Measurements from ENCODE around the gene KRTAP1-4. TPM values are rescaled to one million over a fixed set of nuclear protein-coding genes. Genes with fewer than 3 reads are reported as not detected.

The KRTAP1-4 gene
- polyA plus RNA-seq, 3 donors = not detected

- Histone ChIP-seq H3K36me3 (replicated peaks in 1 of 2; ENCODE audit: control insufficient read depth in 1 of 2, insufficient read depth in 2 of 2, low read length in 2 of 2) (no peaks in the 10 kb centered on the region), H4K20me1 (ENCODE audit: insufficient read depth, low read length) (no peaks in the 10 kb centered on the region), H3K4me2 (replicated peaks; ENCODE audit: extremely low read depth, low read length, poor library complexity, severe bottlenecking) (no peak overlapping the region), H2AFZ (ENCODE audit: insufficient read depth, low read depth, low read length, poor library complexity, severe bottlenecking) (no peak overlapping the region), H3K27ac (ENCODE audit: low read depth in 1 of 2, low read length in 2 of 2) (no peak overlapping the region), H3K79me2 (ENCODE audit: insufficient read depth, low read length) (no peaks in the 10 kb centered on the region), H3K4me1 (ENCODE audit: control insufficient read depth in 1 of 2, insufficient read depth in 2 of 2, low read length in 2 of 2) (no peaks in the 10 kb centered on the region), H3K9ac (ENCODE audit: insufficient read depth, low read length, poor library complexity, severe bottlenecking) (no peak overlapping the region), H3K27me3 (ENCODE audit: control insufficient read depth in 2 of 2, insufficient read depth in 2 of 2, low read length in 2 of 2) (no peaks in the 10 kb centered on the region), H3K4me3 (replicated peaks in 1 of 3; ENCODE audit: low read depth in 2 of 3, low read length in 3 of 3) (no peak overlapping the region), H3K9me3 (replicated peaks in 1 of 2; ENCODE audit: control insufficient read depth in 1 of 2, insufficient read depth in 1 of 2, low read length in 2 of 2) (no peaks in the 10 kb centered on the region)
- Mint-ChIP-seq H3K4me1 (no peaks in the 10 kb centered on the region), H3K27ac (no peak overlapping the region), H3K9me3 (peaks cover 0 to 7% (median 0%) of the 10 kb centered on the region in 7 donors), H3K27me3 (ENCODE audit: low read depth in 3 of 3) (peaks cover 0 to 2% (median 2%) of the 10 kb centered on the region in 3 donors), H3K4me3 (no peak overlapping the region), H3K36me3 (no peaks in the 10 kb centered on the region)
- TF ChIP-seq, protein P1, sequence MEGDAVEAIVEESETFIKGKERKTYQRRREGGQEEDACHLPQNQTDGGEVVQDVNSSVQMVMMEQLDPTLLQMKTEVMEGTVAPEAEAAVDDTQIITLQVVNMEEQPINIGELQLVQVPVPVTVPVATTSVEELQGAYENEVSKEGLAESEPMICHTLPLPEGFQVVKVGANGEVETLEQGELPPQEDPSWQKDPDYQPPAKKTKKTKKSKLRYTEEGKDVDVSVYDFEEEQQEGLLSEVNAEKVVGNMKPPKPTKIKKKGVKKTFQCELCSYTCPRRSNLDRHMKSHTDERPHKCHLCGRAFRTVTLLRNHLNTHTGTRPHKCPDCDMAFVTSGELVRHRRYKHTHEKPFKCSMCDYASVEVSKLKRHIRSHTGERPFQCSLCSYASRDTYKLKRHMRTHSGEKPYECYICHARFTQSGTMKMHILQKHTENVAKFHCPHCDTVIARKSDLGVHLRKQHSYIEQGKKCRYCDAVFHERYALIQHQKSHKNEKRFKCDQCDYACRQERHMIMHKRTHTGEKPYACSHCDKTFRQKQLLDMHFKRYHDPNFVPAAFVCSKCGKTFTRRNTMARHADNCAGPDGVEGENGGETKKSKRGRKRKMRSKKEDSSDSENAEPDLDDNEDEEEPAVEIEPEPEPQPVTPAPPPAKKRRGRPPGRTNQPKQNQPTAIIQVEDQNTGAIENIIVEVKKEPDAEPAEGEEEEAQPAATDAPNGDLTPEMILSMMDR (IDR thresholded peaks at IDR 0.05) = no peak
- no peak for DNase-seq
- intact Hi-C loops (cut with micrococcal nuclease) = no loop called here
These were observed 9.7 kb downstream of the KRTAP1-4 start for GRCh38 chr17:41020336-41020735.

DNA sequence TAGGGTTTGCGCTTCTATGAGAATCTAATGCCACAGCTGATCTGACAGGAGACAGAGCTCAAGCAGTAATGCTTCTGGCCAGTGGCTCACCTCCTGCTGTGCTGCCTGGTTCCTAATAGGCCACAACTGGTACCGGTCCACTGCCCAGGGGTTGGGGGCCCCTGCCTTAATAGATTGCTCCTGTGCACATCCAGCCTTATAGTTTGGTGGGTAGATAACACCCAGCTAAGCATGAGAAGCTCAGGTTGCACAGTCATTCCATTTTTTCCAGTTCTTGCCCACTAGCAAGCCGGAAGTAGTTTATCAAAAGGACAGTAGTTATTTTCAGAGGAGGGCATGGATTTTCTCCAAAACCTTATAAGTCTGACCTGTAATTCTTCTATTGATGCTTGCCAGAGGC is 10.6 kb downstream of the KRTAP1-4 start:
- Histone ChIP-seq H3K9me3 (replicated peaks in 1 of 2; ENCODE audit: control insufficient read depth in 1 of 2, insufficient read depth in 1 of 2, low read length in 2 of 2) (no peaks in the 10 kb centered on the region), H3K27me3 (ENCODE audit: control insufficient read depth in 2 of 2, insufficient read depth in 2 of 2, low read length in 2 of 2) (no peaks in the 10 kb centered on the region), H3K9ac (ENCODE audit: insufficient read depth, low read length, poor library complexity, severe bottlenecking) (no peak overlapping the region), H3K4me2 (replicated peaks; ENCODE audit: extremely low read depth, low read length, poor library complexity, severe bottlenecking) (no peak overlapping the region), H3K4me3 (replicated peaks in 1 of 3; ENCODE audit: low read depth in 2 of 3, low read length in 3 of 3) (no peak overlapping the region), H4K20me1 (ENCODE audit: insufficient read depth, low read length) (no peaks in the 10 kb centered on the region), H2AFZ (ENCODE audit: insufficient read depth, low read depth, low read length, poor library complexity, severe bottlenecking) (no peak overlapping the region), H3K27ac (ENCODE audit: low read depth in 1 of 2, low read length in 2 of 2) (no peak overlapping the region), H3K79me2 (ENCODE audit: insufficient read depth, low read length) (no peaks in the 10 kb centered on the region), H3K4me1 (ENCODE audit: control insufficient read depth in 1 of 2, insufficient read depth in 2 of 2, low read length in 2 of 2) (no peaks in the 10 kb centered on the region), H3K36me3 (replicated peaks in 1 of 2; ENCODE audit: control insufficient read depth in 1 of 2, insufficient read depth in 2 of 2, low read length in 2 of 2) (no peaks in the 10 kb centered on the region)
- no peaks in the 10 kb centered on the region for H3K36me3 Mint-ChIP-seq
- WGBS (ENCODE audit: insufficient coverage) = 100% methylated on average over 1 of the region's 3 CpGs
- H3K4me1 Mint-ChIP-seq = no peaks in the 10 kb centered on the region
- no peak overlapping the region for H3K27ac Mint-ChIP-seq
- DNase-seq = no peak
- H3K27me3 Mint-ChIP-seq (ENCODE audit: low read depth in 3 of 3) = peaks cover 0 to 2% (median 2%) of the 10 kb centered on the region in 3 donors
- H3K4me3 Mint-ChIP-seq = no peak overlapping the region
- TF ChIP-seq, protein P1 (IDR thresholded peaks at IDR 0.05) = no peak
- peaks cover 0 to 6% (median 0%) of the 10 kb centered on the region in 7 donors for H3K9me3 Mint-ChIP-seq
- intact Hi-C loops (cut with micrococcal nuclease) = no loop called here
